HepG2 (cell line): Measurements from ENCODE around the gene ATP6V0A1. TPM values are rescaled to one million over a fixed set of nuclear protein-coding genes. Genes with fewer than 3 reads are reported as not detected.
A peak's percentile ranks its signal among the peaks of the same experiment; 100 is the strongest.

ENCODE experiments used
- CREB1 ChIP-seq, 2 experiments: fragments of 450-650 bp in 1 of 2; IDR thresholded peaks; 2 replicates each; pipeline ENCODE4 v1.6.1; 2016 to 2017; ENCODE audit warnings: control low read depth in 1 of 2, mild to moderate bottlenecking in 1 of 2, missing compliant biosample characterization in 1 of 2, missing genetic modification characterization in 1 of 2
- FOXA3 ChIP-seq: IDR thresholded peaks from 2 replicates; pipeline ENCODE4 v1.6.1; 2016; ENCODE audit warnings: missing genetic modification reagents, missing compliant biosample characterization
- ZNF138 ChIP-seq: sonication (generic); formaldehyde crosslinking; IDR thresholded peaks from 2 replicates; pipeline ENCODE4 v1.5.0; 2020; ENCODE audit warnings: mild to moderate bottlenecking, low read depth, missing genetic modification reagents
- ZNF225 ChIP-seq: sonication (generic); formaldehyde crosslinking; IDR thresholded peaks from 2 replicates; pipeline ENCODE4 v1.4.0; 2020; ENCODE audit warnings: mild to moderate bottlenecking, missing genetic modification reagents
- ZNF30 ChIP-seq: sonication (generic); formaldehyde crosslinking; IDR thresholded peaks from 2 replicates; pipeline ENCODE4 v1.5.0; 2020; ENCODE audit warnings: mild to moderate bottlenecking, missing genetic modification reagents
- ZNF672 ChIP-seq: sonication (generic); formaldehyde crosslinking; IDR thresholded peaks from 2 replicates; pipeline ENCODE4 v1.8.1; 2022; ENCODE audit warnings: missing genetic modification reagents
- polyA plus RNA-seq, 8 experiments: library from polyadenylated mRNA; depleted of rRNA in 3 of 8; stranded (reverse) in 7 of 8; unstranded in 1 of 8; fragments of >200 nt; fragmentation: Illumina TruSeq in 4 of 8; extraction: Trizol in 4 of 8; gene quantifications; 2 replicates each; pipeline versions ENCODE4 v1.2.1 to v1.2.3, GENCODE V29; 2011 to 2016; ENCODE audit warnings: low read depth in 4 of 8, missing spikeins in 1 of 8, mixed read lengths in 1 of 8; ENCODE audit not compliant: insufficient read depth in 1 of 8
- total RNA-seq, 5 experiments: library from RNA; depleted of rRNA; stranded (reverse); fragments of >200 nt; fragmentation: Illumina TruSeq; extraction: Trizol; gene quantifications; 2 replicates each; pipeline ENCODE4 v1.2.3, GENCODE V29; 2016; ENCODE audit warnings: low read depth in 1 of 5
- TF ChIP-seq, protein P1 (sequence below): IDR thresholded peaks from 2 replicates; pipeline ENCODE4 v1.6.1; 2016; ENCODE audit warnings: missing genetic modification reagents, missing compliant biosample characterization
- TF ChIP-seq, protein P2 (sequence below): IDR thresholded peaks from 2 replicates; pipeline ENCODE4 v1.6.1; 2016
- TF ChIP-seq, protein P3 (sequence below): IDR thresholded peaks from 2 replicates; pipeline ENCODE4 v1.6.1; 2016; ENCODE audit warnings: low read depth
- TF ChIP-seq, protein P4 (sequence below): IDR thresholded peaks from 2 replicates; pipeline ENCODE4 v1.6.1; 2016; ENCODE audit warnings: low read depth, control low read depth
- TF ChIP-seq, protein P5 (sequence below): sonication (generic); formaldehyde crosslinking; IDR thresholded peaks from 2 replicates; pipeline ENCODE4 v1.4.0; 2020; ENCODE audit warnings: missing genetic modification reagents

Gene ATP6V0A1
- total and polyA plus RNA-seq, 2 of the 13 experiments (the other 11 are each of a cell fraction or from before 2014, with no cell fraction given), result 27.9 to 54.1 TPM

DNA sequence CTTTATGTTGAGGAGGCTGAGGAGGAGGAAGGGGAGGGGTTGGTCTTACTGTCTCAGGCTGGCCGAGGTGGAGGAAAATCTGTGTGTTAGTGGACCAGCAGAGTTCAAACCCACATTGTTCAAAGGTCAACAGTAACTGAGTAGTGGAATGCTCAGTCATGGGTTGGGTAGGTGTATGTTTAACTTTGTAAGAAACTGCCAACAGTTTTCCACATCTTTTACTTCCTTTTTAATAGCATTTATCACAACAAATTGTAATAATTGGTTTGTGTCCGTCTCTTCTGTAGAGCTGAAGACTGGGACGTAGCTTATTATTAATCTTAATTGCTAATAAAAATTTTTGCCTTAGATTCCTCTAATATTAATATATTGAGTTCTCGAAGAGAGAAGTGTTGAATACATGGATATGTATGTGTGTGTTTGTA, 5.3 kb downstream of the ATP6V0A1 start (continued):
- TF ChIP-seq, protein P1, sequence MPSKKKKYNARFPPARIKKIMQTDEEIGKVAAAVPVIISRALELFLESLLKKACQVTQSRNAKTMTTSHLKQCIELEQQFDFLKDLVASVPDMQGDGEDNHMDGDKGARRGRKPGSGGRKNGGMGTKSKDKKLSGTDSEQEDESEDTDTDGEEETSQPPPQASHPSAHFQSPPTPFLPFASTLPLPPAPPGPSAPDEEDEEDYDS (CRISPR knock-in tag), result 0 out of 2 replicates have a peak, but pooled peaks have one; percentile 30
- TF ChIP-seq, protein P2, sequence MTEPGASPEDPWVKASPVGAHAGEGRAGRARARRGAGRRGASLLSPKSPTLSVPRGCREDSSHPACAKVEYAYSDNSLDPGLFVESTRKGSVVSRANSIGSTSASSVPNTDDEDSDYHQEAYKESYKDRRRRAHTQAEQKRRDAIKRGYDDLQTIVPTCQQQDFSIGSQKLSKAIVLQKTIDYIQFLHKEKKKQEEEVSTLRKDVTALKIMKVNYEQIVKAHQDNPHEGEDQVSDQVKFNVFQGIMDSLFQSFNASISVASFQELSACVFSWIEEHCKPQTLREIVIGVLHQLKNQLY (CRISPR knock-in tag), result 0 out of 2 replicates have a peak, but pooled peaks have one; percentile 22
- TF ChIP-seq CREB1 (IDR thresholded peaks at IDR 0.05) (no peak), CREB1 (CRISPR knock-in tag; IDR thresholded peaks at IDR 0.05) (no peak), ZNF30 (CRISPR knock-in tag) (no peak), ZNF225 (CRISPR knock-in tag) (no peak), ZNF138 (no peak), ZNF672 (CRISPR knock-in tag) (no peak), FOXA3 (CRISPR knock-in tag) (peak; percentile 77)
- TF ChIP-seq, protein P3, sequence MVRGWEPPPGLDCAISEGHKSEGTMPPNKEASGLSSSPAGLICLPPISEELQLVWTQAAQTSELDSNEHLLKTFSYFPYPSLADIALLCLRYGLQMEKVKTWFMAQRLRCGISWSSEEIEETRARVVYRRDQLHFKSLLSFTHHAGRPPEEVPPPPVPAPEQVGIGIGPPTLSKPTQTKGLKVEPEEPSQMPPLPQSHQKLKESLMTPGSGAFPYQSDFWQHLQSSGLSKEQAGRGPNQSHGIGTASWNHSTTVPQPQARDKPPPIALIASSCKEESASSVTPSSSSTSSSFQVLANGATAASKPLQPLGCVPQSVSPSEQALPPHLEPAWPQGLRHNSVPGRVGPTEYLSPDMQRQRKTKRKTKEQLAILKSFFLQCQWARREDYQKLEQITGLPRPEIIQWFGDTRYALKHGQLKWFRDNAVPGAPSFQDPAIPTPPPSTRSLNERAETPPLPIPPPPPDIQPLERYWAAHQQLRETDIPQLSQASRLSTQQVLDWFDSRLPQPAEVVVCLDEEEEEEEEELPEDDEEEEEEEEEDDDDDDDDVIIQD, result peak; percentile 71
- TF ChIP-seq, protein P4, sequence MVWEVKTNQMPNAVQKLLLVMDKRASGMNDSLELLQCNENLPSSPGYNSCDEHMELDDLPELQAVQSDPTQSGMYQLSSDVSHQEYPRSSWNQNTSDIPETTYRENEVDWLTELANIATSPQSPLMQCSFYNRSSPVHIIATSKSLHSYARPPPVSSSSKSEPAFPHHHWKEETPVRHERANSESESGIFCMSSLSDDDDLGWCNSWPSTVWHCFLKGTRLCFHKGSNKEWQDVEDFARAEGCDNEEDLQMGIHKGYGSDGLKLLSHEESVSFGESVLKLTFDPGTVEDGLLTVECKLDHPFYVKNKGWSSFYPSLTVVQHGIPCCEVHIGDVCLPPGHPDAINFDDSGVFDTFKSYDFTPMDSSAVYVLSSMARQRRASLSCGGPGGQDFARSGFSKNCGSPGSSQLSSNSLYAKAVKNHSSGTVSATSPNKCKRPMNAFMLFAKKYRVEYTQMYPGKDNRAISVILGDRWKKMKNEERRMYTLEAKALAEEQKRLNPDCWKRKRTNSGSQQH (CRISPR knock-in tag), result no peak
- TF ChIP-seq, protein P5, sequence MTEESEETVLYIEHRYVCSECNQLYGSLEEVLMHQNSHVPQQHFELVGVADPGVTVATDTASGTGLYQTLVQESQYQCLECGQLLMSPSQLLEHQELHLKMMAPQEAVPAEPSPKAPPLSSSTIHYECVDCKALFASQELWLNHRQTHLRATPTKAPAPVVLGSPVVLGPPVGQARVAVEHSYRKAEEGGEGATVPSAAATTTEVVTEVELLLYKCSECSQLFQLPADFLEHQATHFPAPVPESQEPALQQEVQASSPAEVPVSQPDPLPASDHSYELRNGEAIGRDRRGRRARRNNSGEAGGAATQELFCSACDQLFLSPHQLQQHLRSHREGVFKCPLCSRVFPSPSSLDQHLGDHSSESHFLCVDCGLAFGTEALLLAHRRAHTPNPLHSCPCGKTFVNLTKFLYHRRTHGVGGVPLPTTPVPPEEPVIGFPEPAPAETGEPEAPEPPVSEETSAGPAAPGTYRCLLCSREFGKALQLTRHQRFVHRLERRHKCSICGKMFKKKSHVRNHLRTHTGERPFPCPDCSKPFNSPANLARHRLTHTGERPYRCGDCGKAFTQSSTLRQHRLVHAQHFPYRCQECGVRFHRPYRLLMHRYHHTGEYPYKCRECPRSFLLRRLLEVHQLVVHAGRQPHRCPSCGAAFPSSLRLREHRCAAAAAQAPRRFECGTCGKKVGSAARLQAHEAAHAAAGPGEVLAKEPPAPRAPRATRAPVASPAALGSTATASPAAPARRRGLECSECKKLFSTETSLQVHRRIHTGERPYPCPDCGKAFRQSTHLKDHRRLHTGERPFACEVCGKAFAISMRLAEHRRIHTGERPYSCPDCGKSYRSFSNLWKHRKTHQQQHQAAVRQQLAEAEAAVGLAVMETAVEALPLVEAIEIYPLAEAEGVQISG, result no peak
